ENCODE results near the gene PIR.

The PIR gene

GRCh38 chrX:15435836-15436619, 57.1 kb downstream of the PIR start:
- Histone ChIP-seq H3K9me3 (ENCODE audit: control insufficient read depth in 5 of 5, low read length in 5 of 5) (no peaks in the 10 kb centered on the region), H3K36me3 (ENCODE audit: control insufficient read depth in 5 of 5, insufficient read depth in 5 of 5, low read length in 5 of 5) (peaks cover 0 to 3% (median 0%) of the 10 kb centered on the region in 5 donors), H3K4me3 (ENCODE audit: low read depth in 1 of 5, low read length in 5 of 5) (no peak overlapping the region), H3K27ac (ENCODE audit: low read depth, low read length) (no peak overlapping the region), H3K9ac (ENCODE audit: low read length in 5 of 5) (no peak overlapping the region), H3K4me1 (ENCODE audit: control insufficient read depth in 5 of 5, insufficient read depth in 5 of 5, low read length in 5 of 5) (peaks cover 0 to 10% (median 9%) of the 10 kb centered on the region in 5 donors), H3K27me3 (ENCODE audit: control insufficient read depth in 5 of 5, insufficient read depth in 4 of 5, low read length in 5 of 5) (peaks cover 0 to 5% (median 0%) of the 10 kb centered on the region in 5 donors)

DNA sequence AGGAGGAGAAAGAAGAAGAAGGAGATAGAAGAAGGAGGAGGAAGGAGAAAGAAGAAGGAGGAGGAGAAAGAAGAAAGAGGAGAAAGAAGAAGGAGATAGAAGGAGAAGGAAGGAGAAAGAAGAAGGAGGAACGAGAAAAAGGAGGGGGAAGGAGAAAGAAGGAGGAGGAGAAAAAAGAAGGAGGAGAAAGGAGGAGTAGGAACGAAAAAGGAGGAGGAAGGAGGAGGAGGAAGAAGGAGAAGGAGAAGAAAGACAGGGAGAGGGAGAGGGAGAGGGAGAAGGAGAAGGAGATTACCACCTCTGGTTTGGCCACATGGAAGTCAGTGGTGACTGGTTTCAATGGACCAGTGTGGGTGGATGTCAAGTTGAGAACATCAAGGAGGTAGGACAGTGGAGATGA, 58.9 kb downstream of the PIR start:
- peaks cover 0 to 3% (median 0%) of the 10 kb centered on the region in 5 donors for H3K36me3 ChIP-seq (ENCODE audit: control insufficient read depth in 5 of 5, insufficient read depth in 5 of 5, low read length in 5 of 5)
- H3K27me3 ChIP-seq (ENCODE audit: control insufficient read depth in 5 of 5, insufficient read depth in 4 of 5, low read length in 5 of 5) = peaks cover 0 to 5% (median 0%) of the 10 kb centered on the region in 5 donors
- H3K4me1 ChIP-seq (ENCODE audit: control insufficient read depth in 5 of 5, insufficient read depth in 5 of 5, low read length in 5 of 5) = peaks cover 0 to 10% (median 9%) of the 10 kb centered on the region in 5 donors
- no peak overlapping the region for H3K27ac ChIP-seq (ENCODE audit: low read depth, low read length)
- no peaks in the 10 kb centered on the region for H3K9me3 ChIP-seq (ENCODE audit: control insufficient read depth in 5 of 5, low read length in 5 of 5)
- no peak overlapping the region for H3K9ac ChIP-seq (ENCODE audit: low read length in 5 of 5)
- no peak overlapping the region for H3K4me3 ChIP-seq (ENCODE audit: low read depth in 1 of 5, low read length in 5 of 5)

GRCh38 chrX:15430584-15430983, 62.5 kb downstream of the PIR start:
- Histone ChIP-seq H3K27ac (ENCODE audit: low read depth, low read length) (no peak overlapping the region), H3K36me3 (ENCODE audit: control insufficient read depth in 5 of 5, insufficient read depth in 5 of 5, low read length in 5 of 5) (peaks cover 0 to 3% (median 0%) of the 10 kb centered on the region in 5 donors), H3K4me1 (ENCODE audit: control insufficient read depth in 5 of 5, insufficient read depth in 5 of 5, low read length in 5 of 5) (no peaks in the 10 kb centered on the region), H3K4me3 (ENCODE audit: low read depth in 1 of 5, low read length in 5 of 5) (no peak overlapping the region), H3K9ac (ENCODE audit: low read length in 5 of 5) (no peak overlapping the region), H3K27me3 (ENCODE audit: control insufficient read depth in 5 of 5, insufficient read depth in 4 of 5, low read length in 5 of 5) (no peaks in the 10 kb centered on the region), H3K9me3 (ENCODE audit: control insufficient read depth in 5 of 5, low read length in 5 of 5) (no peaks in the 10 kb centered on the region)

DNA sequence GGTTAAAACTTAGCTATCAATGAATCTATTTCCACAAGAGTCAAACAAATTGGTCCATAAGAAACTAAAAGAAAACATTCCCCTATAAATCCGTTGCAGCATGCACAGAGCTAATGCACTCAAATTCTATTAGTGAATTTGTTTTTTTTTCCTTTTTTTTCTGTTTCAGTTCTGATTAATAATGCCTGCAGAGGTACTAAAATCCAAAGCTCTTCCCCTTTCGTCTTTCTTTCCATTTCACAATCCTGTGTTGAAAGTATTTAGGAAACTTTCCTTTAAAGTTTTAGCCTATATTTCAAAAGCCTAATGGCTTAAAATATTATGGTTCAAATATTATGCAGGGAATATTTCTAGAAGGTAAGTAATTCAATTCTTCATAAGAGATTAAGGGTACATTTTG, 63.1 kb downstream of the PIR start:
- Histone ChIP-seq H3K9me3 (ENCODE audit: control insufficient read depth in 5 of 5, low read length in 5 of 5) (no peaks in the 10 kb centered on the region), H3K27ac (ENCODE audit: low read depth, low read length) (no peak overlapping the region), H3K4me3 (ENCODE audit: low read depth in 1 of 5, low read length in 5 of 5) (no peak overlapping the region), H3K9ac (ENCODE audit: low read length in 5 of 5) (no peak overlapping the region), H3K36me3 (ENCODE audit: control insufficient read depth in 5 of 5, insufficient read depth in 5 of 5, low read length in 5 of 5) (peaks cover 0 to 3% (median 0%) of the 10 kb centered on the region in 5 donors), H3K4me1 (ENCODE audit: control insufficient read depth in 5 of 5, insufficient read depth in 5 of 5, low read length in 5 of 5) (no peaks in the 10 kb centered on the region), H3K27me3 (ENCODE audit: control insufficient read depth in 5 of 5, insufficient read depth in 4 of 5, low read length in 5 of 5) (no peaks in the 10 kb centered on the region)

GRCh38 chrX:15425024-15425423, 68.1 kb downstream of the PIR start:
- Histone ChIP-seq H3K9me3 (ENCODE audit: control insufficient read depth in 5 of 5, low read length in 5 of 5) (peaks cover 0 to 6% (median 0%) of the 10 kb centered on the region in 5 donors), H3K27ac (ENCODE audit: low read depth, low read length) (no peak overlapping the region), H3K4me1 (ENCODE audit: control insufficient read depth in 5 of 5, insufficient read depth in 5 of 5, low read length in 5 of 5) (no peaks in the 10 kb centered on the region), H3K9ac (ENCODE audit: low read length in 5 of 5) (no peak overlapping the region), H3K36me3 (ENCODE audit: control insufficient read depth in 5 of 5, insufficient read depth in 5 of 5, low read length in 5 of 5) (peaks cover 0 to 13% (median 0%) of the 10 kb centered on the region in 5 donors), H3K4me3 (ENCODE audit: low read depth in 1 of 5, low read length in 5 of 5) (no peak overlapping the region), H3K27me3 (ENCODE audit: control insufficient read depth in 5 of 5, insufficient read depth in 4 of 5, low read length in 5 of 5) (no peaks in the 10 kb centered on the region)

DNA sequence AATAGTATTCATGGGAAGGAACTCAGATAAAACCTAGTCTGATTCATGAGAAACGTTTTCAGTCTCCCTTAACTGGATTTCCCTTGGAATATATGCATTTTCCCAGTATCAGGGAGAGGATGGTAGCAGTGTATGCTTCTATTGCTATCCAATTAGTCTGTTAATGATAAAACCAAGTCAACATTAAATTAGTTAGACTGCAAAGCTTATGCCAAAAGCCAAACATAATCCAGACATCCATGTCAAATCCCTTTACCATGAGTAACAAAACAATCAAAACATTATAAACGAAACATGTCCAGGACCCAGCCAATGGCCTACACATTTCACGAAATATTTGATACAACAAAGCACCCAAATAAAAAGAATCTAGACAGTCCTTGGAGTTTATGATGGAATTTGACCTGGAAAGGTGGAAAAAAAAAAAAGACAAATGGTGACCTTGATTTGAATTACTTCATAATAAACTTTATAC, 74.4 kb downstream of the PIR start:
- no peak overlapping the region for H3K4me3 ChIP-seq (ENCODE audit: low read depth in 1 of 5, low read length in 5 of 5)
- H3K27ac ChIP-seq (ENCODE audit: low read depth, low read length) = no peak overlapping the region
- H3K27me3 ChIP-seq (ENCODE audit: control insufficient read depth in 5 of 5, insufficient read depth in 4 of 5, low read length in 5 of 5) = no peaks in the 10 kb centered on the region
- no peak overlapping the region for H3K9ac ChIP-seq (ENCODE audit: low read length in 5 of 5)
- peaks cover 4 to 20% (median 5%) of the 10 kb centered on the region in 5 donors for H3K9me3 ChIP-seq (ENCODE audit: control insufficient read depth in 5 of 5, low read length in 5 of 5)
- peaks cover 0 to 5% (median 0%) of the 10 kb centered on the region in 5 donors for H3K36me3 ChIP-seq (ENCODE audit: control insufficient read depth in 5 of 5, insufficient read depth in 5 of 5, low read length in 5 of 5)
- no peaks in the 10 kb centered on the region for H3K4me1 ChIP-seq (ENCODE audit: control insufficient read depth in 5 of 5, insufficient read depth in 5 of 5, low read length in 5 of 5)

GRCh38 chrX:15418041-15418706, 75.0 kb downstream of the PIR start:
- Histone ChIP-seq H3K27ac (ENCODE audit: low read depth, low read length) (no peak overlapping the region), H3K9ac (ENCODE audit: low read length in 5 of 5) (no peak overlapping the region), H3K4me3 (ENCODE audit: low read depth in 1 of 5, low read length in 5 of 5) (no peak overlapping the region), H3K9me3 (ENCODE audit: control insufficient read depth in 5 of 5, low read length in 5 of 5) (peaks cover 4 to 20% (median 5%) of the 10 kb centered on the region in 5 donors), H3K4me1 (ENCODE audit: control insufficient read depth in 5 of 5, insufficient read depth in 5 of 5, low read length in 5 of 5) (no peaks in the 10 kb centered on the region), H3K36me3 (ENCODE audit: control insufficient read depth in 5 of 5, insufficient read depth in 5 of 5, low read length in 5 of 5) (peaks cover 0 to 5% (median 0%) of the 10 kb centered on the region in 5 donors), H3K27me3 (ENCODE audit: control insufficient read depth in 5 of 5, insufficient read depth in 4 of 5, low read length in 5 of 5) (peaks cover 0 to 2% (median 0%) of the 10 kb centered on the region in 5 donors)

DNA sequence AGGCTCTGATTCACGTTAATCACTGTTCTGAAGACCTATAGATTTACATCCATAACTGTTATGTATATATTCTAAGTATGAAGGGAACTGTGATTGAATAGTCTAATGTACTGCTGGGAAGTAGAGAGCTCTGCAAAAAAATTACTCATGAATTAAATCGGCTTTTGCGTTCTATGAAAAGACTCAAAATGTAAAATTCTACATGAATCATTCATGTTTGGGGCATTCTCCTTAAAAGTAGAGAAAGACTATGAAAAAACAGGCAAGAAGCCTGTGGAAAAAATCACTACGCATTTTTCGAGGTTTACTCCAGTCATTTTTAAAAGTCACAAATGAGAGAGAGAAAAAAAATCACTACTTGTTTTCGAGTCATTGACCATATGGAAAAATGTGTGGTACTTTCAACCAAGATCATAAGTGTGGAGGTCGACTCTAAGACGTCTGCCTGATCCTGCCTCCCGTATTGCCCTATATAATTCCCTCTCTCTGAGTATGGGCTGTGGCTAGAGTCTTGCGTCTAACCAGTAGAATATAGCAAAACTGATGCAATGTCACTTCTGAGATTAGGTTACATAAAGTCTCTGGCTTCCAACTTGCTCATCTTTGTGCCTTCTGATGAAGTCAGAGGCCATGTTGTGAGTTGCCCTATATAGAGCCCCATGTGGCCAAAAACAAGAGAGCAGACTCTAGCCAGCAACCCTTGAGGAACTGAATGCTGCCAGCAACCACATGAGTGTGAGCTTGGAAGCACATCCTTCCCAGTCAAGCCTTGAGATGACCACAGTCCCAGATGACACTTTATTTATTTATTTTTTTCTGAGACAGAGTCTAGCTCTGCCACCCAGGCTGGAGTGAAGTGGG, 76.8 kb downstream of the PIR start:
- Histone ChIP-seq H3K4me1 (ENCODE audit: control insufficient read depth in 5 of 5, insufficient read depth in 5 of 5, low read length in 5 of 5) (no peaks in the 10 kb centered on the region), H3K9ac (ENCODE audit: low read length in 5 of 5) (no peak overlapping the region), H3K27me3 (ENCODE audit: control insufficient read depth in 5 of 5, insufficient read depth in 4 of 5, low read length in 5 of 5) (peaks cover 0 to 2% (median 0%) of the 10 kb centered on the region in 5 donors), H3K9me3 (ENCODE audit: control insufficient read depth in 5 of 5, low read length in 5 of 5) (peaks cover 4 to 14% (median 5%) of the 10 kb centered on the region in 5 donors), H3K27ac (ENCODE audit: low read depth, low read length) (no peak overlapping the region), H3K36me3 (ENCODE audit: control insufficient read depth in 5 of 5, insufficient read depth in 5 of 5, low read length in 5 of 5) (peaks cover 0 to 5% (median 0%) of the 10 kb centered on the region in 5 donors), H3K4me3 (ENCODE audit: low read depth in 1 of 5, low read length in 5 of 5) (no peak overlapping the region)

GRCh38 chrX:15413101-15413500, 80.0 kb downstream of the PIR start:
- H3K27me3 ChIP-seq (ENCODE audit: control insufficient read depth in 5 of 5, insufficient read depth in 4 of 5, low read length in 5 of 5) = peaks cover 0 to 2% (median 0%) of the 10 kb centered on the region in 5 donors
- H3K27ac ChIP-seq (ENCODE audit: low read depth, low read length) = no peak overlapping the region
- H3K9me3 ChIP-seq (ENCODE audit: control insufficient read depth in 5 of 5, low read length in 5 of 5) = peaks cover 4 to 10% (median 5%) of the 10 kb centered on the region in 5 donors
- peaks cover 0 to 6% (median 0%) of the 10 kb centered on the region in 5 donors for H3K4me1 ChIP-seq (ENCODE audit: control insufficient read depth in 5 of 5, insufficient read depth in 5 of 5, low read length in 5 of 5)
- H3K36me3 ChIP-seq (ENCODE audit: control insufficient read depth in 5 of 5, insufficient read depth in 5 of 5, low read length in 5 of 5) = no peaks in the 10 kb centered on the region
- no peak overlapping the region for H3K9ac ChIP-seq (ENCODE audit: low read length in 5 of 5)
- H3K4me3 ChIP-seq (ENCODE audit: low read depth in 1 of 5, low read length in 5 of 5) = no peak overlapping the region

All from subcutaneous abdominal adipose tissue (tissue), 5 donors.